PC-3 (cell line): ENCODE measurements around the gene AKAP13. TPM values are rescaled to one million over a fixed set of nuclear protein-coding genes. Genes with fewer than 3 reads are reported as not detected.

Source experiments
- ATAC-seq: fragments of 200-7000 bp; cut with Tn5 transposase; 2 replicates; pipeline ENCODE4 v1.9.1; 2020; ENCODE audit warnings: mild to moderate bottlenecking, moderate library complexity
- Bru-seq: library from RNA; stranded (reverse); fragments of 400-500 nt; gene quantifications from one replicate; lab custom pipeline; 2021; lab: Mats Ljungman, UMichigan
- BruChase-seq, 2 experiments: library from RNA; stranded (reverse); fragments of 400-500 nt; gene quantifications; one replicate each; lab custom pipeline; 2021; lab: Mats Ljungman, UMichigan
- BruUV-seq: library from RNA; stranded (reverse); fragments of 400-500 nt; replicated peaks from 2 replicates; lab custom pipeline; 2021; lab: Mats Ljungman, UMichigan
- CTCF ChIA-PET: fragments of 300-600 bp; sonication (Branson Sonifier 250); formaldehyde crosslinking; loops from one replicate; lab custom pipeline; 2022; ENCODE audit warnings: antibody characterized with exemption; lab: Charles Lee
- POLR2A ChIA-PET: fragments of 300-600 bp; sonication (Branson Sonifier 250); formaldehyde crosslinking; loops from one replicate; lab custom pipeline; 2022; ENCODE audit warnings: antibody characterized with exemption; ENCODE audit not compliant: unreplicated experiment; lab: Charles Lee
- DNase-seq: peaks from one replicate; pipeline ENCODE4 v3.0.0-alpha.2; 2015
- H2AFZ ChIP-seq: fragments of 300-600 bp; sonication (generic); 2 replicates; pipeline ENCODE4 v1.6.0; 2016; ENCODE audit warnings: antibody characterized with exemption, low read length
- H3F3A ChIP-seq: fragments of 300-600 bp; sonication (generic); one replicate; pipeline ENCODE4 v1.6.0; 2017; ENCODE audit warnings: antibody characterized with exemption, low read length, control low read depth, mild to moderate bottlenecking; ENCODE audit not compliant: unreplicated experiment
- H3K27ac ChIP-seq: fragments of 300-600 bp; sonication (generic); 2 replicates; pipeline ENCODE4 v1.5.1; 2016; ENCODE audit warnings: mild to moderate bottlenecking, low read length
- H3K27me3 ChIP-seq: fragments of 300-600 bp; sonication (generic); 2 replicates; pipeline ENCODE4 v1.6.1; 2016; ENCODE audit warnings: low read length, mixed read lengths
- H3K36me3 ChIP-seq: fragments of 300-600 bp; sonication (generic); 2 replicates; pipeline ENCODE4 v1.6.1; 2016; ENCODE audit warnings: low read depth, mixed run types, low read length, mixed read lengths
- H3K4me1 ChIP-seq: fragments of 300-600 bp; sonication (generic); 2 replicates; pipeline ENCODE4 v1.5.1; 2016; ENCODE audit warnings: low read length; ENCODE audit not compliant: insufficient read depth
- H3K4me2 ChIP-seq: fragments of 300-600 bp; sonication (generic); 2 replicates; pipeline ENCODE4 v1.6.0; 2016; ENCODE audit warnings: low read length
- H3K4me3 ChIP-seq: fragments of 300-600 bp; sonication (generic); 2 replicates; pipeline ENCODE4 v1.5.1; 2016; ENCODE audit warnings: mild to moderate bottlenecking, low read length, mixed read lengths
- H3K79me2 ChIP-seq: fragments of 300-600 bp; sonication (generic); 2 replicates; pipeline ENCODE4 v1.6.1; 2017; ENCODE audit warnings: low read length, mixed read lengths
- H3K9ac ChIP-seq: fragments of 300-600 bp; sonication (generic); 2 replicates; pipeline ENCODE4 v1.6.0; 2016; ENCODE audit warnings: mild to moderate bottlenecking, low read length
- H3K9me2 ChIP-seq: fragments of 300-600 bp; sonication (generic); replicated peaks from 2 replicates; pipeline ENCODE4 v1.6.1; 2016; ENCODE audit warnings: mixed run types, low read length, mixed read lengths
- H3K9me3 ChIP-seq: fragments of 300-600 bp; sonication (generic); 2 replicates; pipeline ENCODE4 v1.6.1; 2016; ENCODE audit warnings: low read length, mixed read lengths
- H4K20me1 ChIP-seq: fragments of 300-600 bp; sonication (generic); 2 replicates; pipeline ENCODE4 v1.6.1; 2016; ENCODE audit warnings: low read length, mixed read lengths
- EZH2 ChIP-seq: fragments of 300-600 bp; sonication (generic); IDR thresholded peaks from one replicate; pipeline ENCODE4 v1.6.1; 2017; ENCODE audit warnings: antibody characterized with exemption, mild to moderate bottlenecking, low read length; ENCODE audit not compliant: unreplicated experiment
- EZH2phosphoT487 ChIP-seq: fragments of 300-600 bp; sonication (generic); IDR thresholded peaks from 2 replicates; pipeline ENCODE4 v1.6.1; 2018; ENCODE audit warnings: mild to moderate bottlenecking, antibody characterized with exemption, low read length, borderline replicate concordance
- intact Hi-C: fragments of 100-400 bp; cut with micrococcal nuclease; formaldehyde crosslinking; loops from 2 replicates; pipeline ENCODE4 v1.9.0; 2023
- long read RNA-seq: library from polyadenylated mRNA; unstranded; transcript quantifications from one replicate; pipeline ENCODE4 v2.0.0, GENCODE V29; 2021; ENCODE audit not compliant: unreplicated experiment
- total RNA-seq: library from RNA; depleted of rRNA; stranded (reverse); fragments of >200 nt; gene quantifications from 2 replicates; pipeline ENCODE4 v1.2.3, GENCODE V29; 2014; rRNA removed
- TF ChIP-seq, protein P1 (sequence below): fragments of 300-600 bp; sonication (generic); conservative IDR thresholded peaks from 2 replicates; pipeline ENCODE4 v1.5.1; 2017; ENCODE audit warnings: antibody characterized with exemption, low read depth, mild to moderate bottlenecking, low read length

The AKAP13 gene, protein sequence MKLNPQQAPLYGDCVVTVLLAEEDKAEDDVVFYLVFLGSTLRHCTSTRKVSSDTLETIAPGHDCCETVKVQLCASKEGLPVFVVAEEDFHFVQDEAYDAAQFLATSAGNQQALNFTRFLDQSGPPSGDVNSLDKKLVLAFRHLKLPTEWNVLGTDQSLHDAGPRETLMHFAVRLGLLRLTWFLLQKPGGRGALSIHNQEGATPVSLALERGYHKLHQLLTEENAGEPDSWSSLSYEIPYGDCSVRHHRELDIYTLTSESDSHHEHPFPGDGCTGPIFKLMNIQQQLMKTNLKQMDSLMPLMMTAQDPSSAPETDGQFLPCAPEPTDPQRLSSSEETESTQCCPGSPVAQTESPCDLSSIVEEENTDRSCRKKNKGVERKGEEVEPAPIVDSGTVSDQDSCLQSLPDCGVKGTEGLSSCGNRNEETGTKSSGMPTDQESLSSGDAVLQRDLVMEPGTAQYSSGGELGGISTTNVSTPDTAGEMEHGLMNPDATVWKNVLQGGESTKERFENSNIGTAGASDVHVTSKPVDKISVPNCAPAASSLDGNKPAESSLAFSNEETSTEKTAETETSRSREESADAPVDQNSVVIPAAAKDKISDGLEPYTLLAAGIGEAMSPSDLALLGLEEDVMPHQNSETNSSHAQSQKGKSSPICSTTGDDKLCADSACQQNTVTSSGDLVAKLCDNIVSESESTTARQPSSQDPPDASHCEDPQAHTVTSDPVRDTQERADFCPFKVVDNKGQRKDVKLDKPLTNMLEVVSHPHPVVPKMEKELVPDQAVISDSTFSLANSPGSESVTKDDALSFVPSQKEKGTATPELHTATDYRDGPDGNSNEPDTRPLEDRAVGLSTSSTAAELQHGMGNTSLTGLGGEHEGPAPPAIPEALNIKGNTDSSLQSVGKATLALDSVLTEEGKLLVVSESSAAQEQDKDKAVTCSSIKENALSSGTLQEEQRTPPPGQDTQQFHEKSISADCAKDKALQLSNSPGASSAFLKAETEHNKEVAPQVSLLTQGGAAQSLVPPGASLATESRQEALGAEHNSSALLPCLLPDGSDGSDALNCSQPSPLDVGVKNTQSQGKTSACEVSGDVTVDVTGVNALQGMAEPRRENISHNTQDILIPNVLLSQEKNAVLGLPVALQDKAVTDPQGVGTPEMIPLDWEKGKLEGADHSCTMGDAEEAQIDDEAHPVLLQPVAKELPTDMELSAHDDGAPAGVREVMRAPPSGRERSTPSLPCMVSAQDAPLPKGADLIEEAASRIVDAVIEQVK (N-terminal part only)
- 36.8 and 46.8 TPM in 2 replicates for total RNA-seq
- percentile 88 among the genes with signal in this experiment for Bru-seq, nascent RNA
- BruChase-seq, experiment 1, labeled RNA remaining after a 6-hour chase: percentile 78 among the genes with signal in this experiment
- BruChase-seq, experiment 2, labeled RNA remaining after a 2-hour chase: percentile 77 among the genes with signal in this experiment
- long read RNA-seq, full-length matches to known transcripts: 13 of 74 reads
- long read RNA-seq, partial matches to known transcripts: 31 of 74 reads
- long read RNA-seq, other reads (novel, unspliced or antisense): 30 of 74 reads

DNA sequence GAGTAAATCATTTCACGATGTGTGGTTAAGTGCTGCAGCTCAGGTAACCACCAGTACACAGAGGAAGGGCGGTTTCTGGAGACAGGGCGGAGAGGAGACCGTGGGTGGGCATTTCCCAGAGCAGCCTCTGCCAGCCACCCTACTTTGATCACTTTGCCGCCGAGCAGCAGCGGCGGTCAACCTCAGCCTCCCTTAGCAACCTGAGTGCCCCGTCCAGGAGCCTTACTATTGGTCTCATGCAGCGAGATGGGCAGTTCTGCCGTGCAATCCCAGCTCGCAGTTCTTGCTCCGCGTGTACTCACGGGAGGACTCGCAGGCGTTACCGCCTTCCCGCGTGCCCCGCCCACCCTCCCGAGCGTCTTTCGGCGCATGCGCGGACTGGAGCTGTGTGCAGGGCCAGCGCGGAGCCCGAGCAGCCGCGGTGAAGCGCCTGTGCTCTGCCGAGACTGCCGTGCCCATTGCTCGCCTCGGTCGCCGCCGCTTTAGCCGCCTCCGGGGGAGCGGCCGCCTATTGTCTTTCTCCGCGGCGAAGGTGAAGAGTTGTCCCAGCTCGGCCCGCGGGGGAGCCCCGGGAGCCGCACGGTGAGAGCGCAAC is at the start of gene AKAP13:
TSS of gene AKAP13 (plus strand) at position 387 of the 595 bp plus-strand sequence. CDS start 105,118 bp downstream, outside the sequence.
- ATAC-seq (peak; percentile 88), DNase-seq (peak; percentile 99)
- Histone ChIP-seq H2AFZ (peak within 1 kb of the TSS; percentile 78), H4K20me1 (peaks cover 31% of the 10 kb centered on the region), H3K36me3 (no peaks in the 10 kb centered on the region), H3K9ac (peak within 1 kb of the TSS; percentile 88), H3K4me3 (peak within 1 kb of the TSS; percentile 78), H3K4me2 (peak within 1 kb of the TSS; percentile 96), H3K9me2 (no peaks in the 10 kb centered on the region), H3K27me3 (no peaks in the 10 kb centered on the region), H3K9me3 (no peaks in the 10 kb centered on the region), H3F3A (no peaks in the 10 kb centered on the region), H3K4me1 (peaks cover 24% of the 10 kb centered on the region), H3K27ac (peak within 1 kb of the TSS; percentile 69), H3K79me2 (peaks cover 45% of the 10 kb centered on the region)
- BruUV-seq: no TSS peak
- CTCF ChIA-PET: interaction anchor here (0.6 to 0.9 kb wide), 3 partner anchors 24 to 84 kb away, joined by 3 read pairs; no protein-coding TSS in a partner anchor
- POLR2A ChIA-PET: interaction anchor here (0.6 to 0.9 kb wide), 6 partner anchors 27 to 209 kb away, joined by 3 to 6 read pairs (median 4); no protein-coding TSS in a partner anchor
- intact Hi-C loops: loop anchor here (1.0 to 2.0 kb wide), 3 partner anchors 22 to 49 kb away; no protein-coding TSS in a partner anchor
- TF ChIP-seq EZH2 (no peak), EZH2phosphoT487 (no peak)
- TF ChIP-seq, protein P1, sequence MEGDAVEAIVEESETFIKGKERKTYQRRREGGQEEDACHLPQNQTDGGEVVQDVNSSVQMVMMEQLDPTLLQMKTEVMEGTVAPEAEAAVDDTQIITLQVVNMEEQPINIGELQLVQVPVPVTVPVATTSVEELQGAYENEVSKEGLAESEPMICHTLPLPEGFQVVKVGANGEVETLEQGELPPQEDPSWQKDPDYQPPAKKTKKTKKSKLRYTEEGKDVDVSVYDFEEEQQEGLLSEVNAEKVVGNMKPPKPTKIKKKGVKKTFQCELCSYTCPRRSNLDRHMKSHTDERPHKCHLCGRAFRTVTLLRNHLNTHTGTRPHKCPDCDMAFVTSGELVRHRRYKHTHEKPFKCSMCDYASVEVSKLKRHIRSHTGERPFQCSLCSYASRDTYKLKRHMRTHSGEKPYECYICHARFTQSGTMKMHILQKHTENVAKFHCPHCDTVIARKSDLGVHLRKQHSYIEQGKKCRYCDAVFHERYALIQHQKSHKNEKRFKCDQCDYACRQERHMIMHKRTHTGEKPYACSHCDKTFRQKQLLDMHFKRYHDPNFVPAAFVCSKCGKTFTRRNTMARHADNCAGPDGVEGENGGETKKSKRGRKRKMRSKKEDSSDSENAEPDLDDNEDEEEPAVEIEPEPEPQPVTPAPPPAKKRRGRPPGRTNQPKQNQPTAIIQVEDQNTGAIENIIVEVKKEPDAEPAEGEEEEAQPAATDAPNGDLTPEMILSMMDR: no peak

DNA sequence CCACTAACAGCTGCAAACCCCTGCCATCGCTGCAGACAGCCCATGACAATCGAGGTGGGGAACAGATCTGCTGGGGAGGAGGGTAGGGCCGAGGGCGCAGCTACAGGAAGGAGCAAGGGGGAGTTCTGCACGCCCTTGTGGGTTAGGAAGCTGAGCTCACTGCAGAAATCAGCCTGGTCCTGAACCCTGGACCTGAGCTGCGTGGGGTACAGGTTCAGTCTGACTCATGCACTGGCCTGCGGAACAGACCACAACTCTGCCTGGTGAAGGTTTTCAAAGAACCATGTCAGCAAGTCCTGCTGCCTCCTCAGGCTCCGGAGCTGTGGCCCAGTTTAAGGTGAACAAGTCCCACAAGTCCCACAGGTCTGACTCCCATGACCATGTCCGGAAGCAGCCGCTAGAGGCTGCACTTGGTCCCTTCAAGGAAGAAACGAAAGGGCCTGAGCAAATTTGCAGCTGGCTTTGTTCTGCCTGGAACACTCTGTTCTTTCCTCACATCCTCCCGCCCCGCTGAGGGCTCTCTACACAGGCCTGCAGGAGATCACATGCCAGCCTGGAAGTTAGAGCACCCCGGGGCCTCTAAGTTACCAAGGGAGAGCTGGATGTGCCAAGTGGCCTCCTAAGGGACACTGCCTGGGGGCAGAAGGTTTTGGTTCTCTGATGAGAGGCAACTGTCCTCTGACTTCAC is 49.4 kb upstream of the AKAP13 start:
- Histone ChIP-seq H3K9me3 (no peaks in the 10 kb centered on the region), H3K36me3 (no peaks in the 10 kb centered on the region), H3K79me2 (no peaks in the 10 kb centered on the region), H3F3A (no peaks in the 10 kb centered on the region), H3K27me3 (no peaks in the 10 kb centered on the region), H4K20me1 (no peaks in the 10 kb centered on the region), H3K9me2 (no peaks in the 10 kb centered on the region), H3K4me2 (peak overlapping the region; percentile 70), H3K4me3 (peak overlapping the region; percentile 20; the same call in 1 of the 2 replicates), H3K27ac (peak overlapping the region; percentile 87), H2AFZ (peak overlapping the region; percentile 59), H3K9ac (peak overlapping the region; percentile 70), H3K4me1 (peaks cover 22% of the 10 kb centered on the region)
- ATAC-seq (peak; percentile 90), DNase-seq (peak; percentile 94)
- POLR2A ChIA-PET: interaction anchor here (0.6 to 0.7 kb wide), 2 partner anchors 49 to 72 kb away, joined by 3 to 4 read pairs; partner anchors contain the start of gene AKAP13
- intact Hi-C loops: loop anchor here (1.0 kb wide), 3 partner anchors 49 to 174 kb away; partner anchors contain the start of gene AKAP13
- TF ChIP-seq EZH2: no peak
- no peak for TF ChIP-seq EZH2phosphoT487
- TF ChIP-seq, protein P1: peak; percentile 88
- no TSS peak for BruUV-seq
- CTCF ChIA-PET: interaction anchor here (0.6 to 2.2 kb wide), 4 partner anchors 13 to 147 kb away, joined by 4 to 19 read pairs (median 10); no protein-coding TSS in a partner anchor
